ENCODE data around the gene ANO9. TPM values are rescaled to one million over a fixed set of nuclear protein-coding genes. Genes with fewer than 3 reads are reported as not detected.
"Not testable (repeated sequence)": the region's sequence is repeated elsewhere in the genome, so short reads cannot be mapped to it uniquely, and the experiment has no call there.

Gene ANO9
- total RNA-seq, 1 donor from 2014 or later: 5.1 TPM

GRCh38 chr11:416757-417621 lies 24.8 kb downstream of the ANO9 start:
- no peak for DNase-seq (ENCODE audit: low spot score)

GRCh38 chr11:416051-416756 lies 25.6 kb downstream of the ANO9 start:
- DNase-seq (ENCODE audit: low spot score): no peak

- no peak for DNase-seq (ENCODE audit: low spot score)
Observed at GRCh38 chr11:415640-416041, 26.2 kb downstream of the ANO9 start.

GRCh38 chr11:414318-414857 lies 27.4 kb downstream of the ANO9 start:
- no peak for DNase-seq (ENCODE audit: low spot score)

- no peak for DNase-seq (ENCODE audit: low spot score)
Observed at GRCh38 chr11:413120-414081, 28.4 kb downstream of the ANO9 start.

- DNase-seq (ENCODE audit: low spot score): no peak
Observed at GRCh38 chr11:412641-413119, 29.1 kb downstream of the ANO9 start.

GRCh38 chr11:411520-411919 lies 30.3 kb downstream of the ANO9 start:
- not testable (repeated sequence) for DNase-seq (ENCODE audit: low spot score)

GRCh38 chr11:410711-411110 lies 31.1 kb downstream of the ANO9 start:
- DNase-seq (ENCODE audit: low spot score): not testable (repeated sequence)

GRCh38 chr11:409600-410483 lies 32.0 kb downstream of the ANO9 start:
- DNase-seq (ENCODE audit: low spot score): no peak

- no peak for DNase-seq (ENCODE audit: low spot score)
Observed at GRCh38 chr11:409008-409599, 32.7 kb downstream of the ANO9 start.

GRCh38 chr11:408154-409007 lies 33.4 kb downstream of the ANO9 start:
- DNase-seq (ENCODE audit: low spot score): no peak

GRCh38 chr11:407651-408123 lies 34.1 kb downstream of the ANO9 start:
- no peak for DNase-seq (ENCODE audit: low spot score)

GRCh38 chr11:406796-407650 lies 34.8 kb downstream of the ANO9 start:
- peak; percentile 62 for DNase-seq (ENCODE audit: low spot score)

- DNase-seq (ENCODE audit: low spot score): no peak
Observed at GRCh38 chr11:405954-406795, 35.6 kb downstream of the ANO9 start.

- DNase-seq (ENCODE audit: low spot score): peak; percentile 69
Observed at GRCh38 chr11:405323-405953, 36.4 kb downstream of the ANO9 start.

- DNase-seq (ENCODE audit: low spot score): no peak
Observed at GRCh38 chr11:404551-405264, 37.1 kb downstream of the ANO9 start.

All from umbilical cord (tissue), 2 donors.